Measurements from ENCODE around the gene HMCN1. TPM values are rescaled to one million over a fixed set of nuclear protein-coding genes. Genes with fewer than 3 reads are reported as not detected.
"Not testable (repeated sequence)": the region's sequence is repeated elsewhere in the genome, so short reads cannot be mapped to it uniquely, and the experiment has no call there.

The HMCN1 gene
- total RNA-seq, 1 donor from 2014 or later: 0.22 TPM

GRCh38 chr1:186188004-186188539, 453.9 kb downstream of the HMCN1 start:
- intact Hi-C loops (cut with micrococcal nuclease): no loop called here

- intact Hi-C loops (cut with micrococcal nuclease): no loop called here
Observed at GRCh38 chr1:186188736-186189135, 454.5 kb downstream of the HMCN1 start.

- intact Hi-C loops (cut with micrococcal nuclease): no loop called here
Observed at GRCh38 chr1:186189156-186189555, 455.0 kb downstream of the HMCN1 start.

DNA sequence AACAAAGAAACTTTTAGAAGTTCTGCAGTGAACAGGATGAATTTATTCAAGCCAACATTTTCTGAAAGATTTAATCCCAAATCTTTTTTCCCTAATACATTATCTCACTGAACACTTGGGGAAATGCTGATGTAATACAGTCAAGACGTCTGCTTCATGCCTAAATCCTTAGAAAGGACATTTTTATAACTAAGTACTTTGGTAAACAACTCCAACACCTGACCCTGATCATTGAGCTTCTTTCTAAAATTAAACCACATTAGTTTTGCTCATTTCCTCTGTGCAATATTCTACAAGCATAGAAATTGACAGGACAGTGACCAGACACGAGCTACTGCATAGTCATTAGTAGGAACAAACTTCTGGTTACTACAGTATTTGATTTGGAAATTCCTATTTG, 457.3 kb downstream of the HMCN1 start:
- intact Hi-C loops (cut with micrococcal nuclease): no loop called here

- intact Hi-C loops (cut with micrococcal nuclease): no loop called here
Observed at GRCh38 chr1:186193224-186193623, 459.0 kb downstream of the HMCN1 start.

DNA sequence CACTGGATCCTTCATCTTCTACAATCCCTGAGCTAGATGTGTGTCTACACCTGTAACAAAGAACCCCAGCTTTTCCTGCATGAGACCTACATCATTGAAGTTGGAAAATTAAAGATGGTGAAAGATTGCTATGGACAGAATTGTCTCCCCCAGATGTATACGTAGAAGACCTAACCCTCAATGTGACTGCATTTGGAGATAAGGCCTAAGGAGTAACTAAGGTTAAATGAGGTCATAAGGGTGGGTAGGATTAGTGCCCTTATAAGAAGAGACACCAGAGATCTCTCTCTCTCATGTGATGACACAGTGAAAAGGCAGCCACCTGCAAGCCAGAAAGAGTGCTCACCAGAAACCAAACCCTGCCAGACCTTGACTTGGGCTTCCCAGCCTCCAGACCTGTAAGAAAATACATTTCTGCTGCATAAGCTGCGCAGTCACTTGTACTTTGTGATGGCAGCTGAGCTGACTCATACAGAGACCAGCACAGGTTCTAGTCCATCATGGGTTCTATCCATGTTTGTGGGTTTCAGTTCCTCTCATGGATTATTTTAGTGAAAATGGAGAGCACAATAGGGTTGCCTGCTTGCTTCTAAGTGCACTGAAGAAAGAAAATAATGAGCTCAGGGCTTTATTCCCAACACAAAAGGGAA, 460.0 kb downstream of the HMCN1 start:
- intact Hi-C loops (cut with micrococcal nuclease): no loop called here

GRCh38 chr1:186195377-186195931, 461.3 kb downstream of the HMCN1 start:
- intact Hi-C loops (cut with micrococcal nuclease): no loop called here

DNA sequence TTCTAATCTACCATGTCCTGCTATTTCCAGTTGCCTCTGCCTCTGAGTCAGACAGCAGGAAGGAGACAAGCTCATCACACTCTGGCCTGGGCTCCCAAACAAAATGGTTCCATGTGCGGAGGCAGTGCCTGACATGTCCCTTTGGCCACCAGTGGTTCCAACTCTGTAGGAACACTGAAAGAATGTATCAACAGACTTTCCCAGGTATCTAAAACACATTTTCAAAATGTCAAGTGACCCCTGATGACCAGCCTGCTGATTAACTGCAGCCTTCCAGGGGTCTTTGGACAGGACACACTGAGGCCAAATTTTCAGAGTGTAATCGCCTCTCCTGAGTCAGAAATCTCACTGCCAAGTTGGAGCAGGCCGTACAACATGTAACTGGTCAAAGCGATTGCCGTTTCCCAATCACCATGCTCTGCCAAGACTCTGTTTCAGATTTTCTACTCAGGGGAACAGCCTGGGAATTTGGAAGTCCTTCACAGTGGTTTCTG, 468.1 kb downstream of the HMCN1 start:
- intact Hi-C loops (cut with micrococcal nuclease): no loop called here

- intact Hi-C loops (cut with micrococcal nuclease): no loop called here
Observed at GRCh38 chr1:186202776-186203175, 468.6 kb downstream of the HMCN1 start.

DNA sequence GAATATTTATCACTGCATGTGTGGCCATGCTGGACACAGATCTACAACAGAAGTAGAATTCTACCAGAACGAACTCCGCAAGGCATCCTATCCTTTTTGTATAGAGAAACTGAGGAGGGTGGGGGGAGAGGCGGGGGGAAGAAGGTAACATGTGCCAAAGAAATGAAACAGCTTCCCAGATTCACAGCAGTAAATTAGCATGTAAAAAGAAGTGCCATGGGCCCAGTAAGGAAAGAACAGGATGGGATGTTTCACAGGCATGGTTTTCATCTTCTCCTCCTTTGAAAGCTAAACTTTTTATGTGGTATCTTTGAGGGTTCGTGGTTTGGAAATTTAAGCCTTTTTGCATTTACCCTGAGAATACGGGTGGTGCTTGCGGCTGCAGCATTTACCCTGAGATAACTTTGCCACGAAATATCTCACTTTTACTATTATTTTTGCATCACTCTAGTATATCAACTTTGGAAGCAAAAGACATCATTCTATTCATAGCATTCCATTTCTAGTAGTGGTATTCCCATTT, 471.9 kb downstream of the HMCN1 start:
- intact Hi-C loops (cut with micrococcal nuclease): no loop called here

GRCh38 chr1:186207391-186208085, 473.3 kb downstream of the HMCN1 start:
- intact Hi-C loops (cut with micrococcal nuclease): no loop called here

DNA sequence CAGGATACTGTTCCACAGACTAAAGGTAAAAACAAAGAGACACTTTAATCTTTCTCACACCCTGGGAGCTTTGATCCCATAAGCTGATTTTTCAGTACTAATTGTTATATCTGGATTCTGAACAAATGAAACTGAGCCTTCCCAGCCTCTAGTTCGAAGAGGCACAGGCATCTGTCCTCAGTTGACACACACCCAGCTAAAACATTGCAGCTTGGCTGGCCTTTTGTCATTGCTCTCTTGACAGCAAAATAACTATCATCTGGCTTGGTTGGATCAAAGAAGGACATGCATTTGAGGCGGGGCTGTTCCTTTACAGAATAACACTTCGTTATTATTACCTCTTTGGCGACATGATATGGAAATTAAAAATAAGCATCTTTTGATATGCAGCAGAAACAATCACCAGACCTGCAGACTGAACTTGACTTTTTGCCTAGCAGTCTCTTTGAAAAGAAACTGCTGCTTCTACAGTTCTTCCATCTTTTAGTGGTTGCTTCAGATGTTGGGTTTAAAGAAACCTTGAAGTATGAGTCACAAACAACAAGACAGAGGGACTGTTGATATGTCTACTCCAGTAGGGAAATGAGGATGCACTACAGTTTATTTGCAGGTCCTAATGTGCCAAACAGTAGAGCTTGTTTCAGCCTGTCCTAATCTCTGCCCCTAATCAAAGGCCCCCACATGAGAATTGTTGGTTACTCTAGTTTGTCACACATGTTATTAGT, 474.4 kb downstream of the HMCN1 start:
- intact Hi-C loops (cut with micrococcal nuclease): no loop called here

DNA sequence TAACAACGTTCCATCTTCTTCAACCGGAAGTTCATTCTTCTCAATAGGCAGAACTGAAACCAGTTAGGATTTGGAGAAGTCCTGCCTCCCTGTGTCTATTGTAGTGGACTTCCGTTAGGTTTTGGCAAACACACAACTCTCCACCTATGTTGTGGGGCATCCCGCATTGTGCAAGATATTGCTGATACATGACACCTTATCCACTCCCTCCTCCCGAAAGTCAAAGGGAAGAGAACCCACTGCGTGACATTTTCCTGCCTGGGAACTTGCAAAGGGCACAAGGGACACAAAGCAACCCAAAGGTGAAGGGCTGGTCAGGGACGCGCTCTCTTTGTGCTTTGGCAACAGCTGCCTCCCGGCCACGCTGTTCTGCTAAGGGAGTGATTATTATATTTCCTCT, 476.1 kb downstream of the HMCN1 start:
- intact Hi-C loops (cut with micrococcal nuclease): no loop called here

- intact Hi-C loops (cut with micrococcal nuclease): not testable (repeated sequence)
Observed at GRCh38 chr1:186211583-186211982, 477.4 kb downstream of the HMCN1 start.

- intact Hi-C loops (cut with micrococcal nuclease): loop anchor here (1.0 kb wide), 4 partner anchors 57 to 492 kb away; no protein-coding TSS in a partner anchor
Observed at GRCh38 chr1:186212568-186213224, 478.5 kb downstream of the HMCN1 start.

DNA sequence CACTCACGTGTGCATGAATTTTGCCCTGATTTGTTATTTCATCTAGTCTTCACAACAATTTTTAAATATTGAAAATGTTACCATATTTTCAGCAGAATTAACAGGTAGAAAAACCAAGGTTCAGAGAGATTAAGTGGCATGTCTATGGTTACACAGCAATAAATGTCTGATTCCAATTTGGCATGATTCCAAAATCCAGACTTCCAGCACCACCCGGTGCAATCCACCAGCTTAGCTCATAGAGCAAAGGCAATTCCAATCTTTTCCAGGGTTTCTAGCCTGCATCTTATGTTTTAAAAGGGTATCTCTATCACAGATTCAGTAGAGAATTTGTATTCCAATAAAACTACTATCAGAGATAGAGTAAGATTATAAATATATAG, 479.0 kb downstream of the HMCN1 start:
- intact Hi-C loops (cut with micrococcal nuclease): no loop called here

DNA sequence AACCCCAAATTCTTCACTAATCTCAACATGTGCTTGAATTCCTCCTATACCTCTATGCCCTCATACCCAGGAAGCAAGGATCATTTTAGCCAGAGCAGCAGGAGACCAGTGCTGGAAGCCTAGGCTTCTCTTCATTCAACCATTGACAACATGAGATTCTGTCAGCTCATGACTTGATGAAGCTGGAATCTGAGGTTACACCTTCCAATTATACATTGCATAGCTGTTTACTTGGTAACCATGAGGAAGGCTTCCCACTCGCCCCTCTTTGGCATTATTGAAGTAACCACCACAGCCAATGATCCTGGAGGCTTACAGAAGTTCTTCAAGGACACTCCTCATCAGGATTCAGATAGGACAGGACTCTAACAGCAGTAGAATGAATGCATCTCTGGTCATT, 480.6 kb downstream of the HMCN1 start:
- intact Hi-C loops (cut with micrococcal nuclease): no loop called here

- intact Hi-C loops (cut with micrococcal nuclease): no loop called here
Observed at GRCh38 chr1:186215636-186216035, 481.4 kb downstream of the HMCN1 start.

- intact Hi-C loops (cut with micrococcal nuclease): no loop called here
Observed at GRCh38 chr1:186218654-186219352, 484.6 kb downstream of the HMCN1 start.

GRCh38 chr1:186220067-186220466, 485.9 kb downstream of the HMCN1 start:
- intact Hi-C loops (cut with micrococcal nuclease): no loop called here

Measured in T-helper 1 cell treated with Interleukin-12 subunit alpha and Interleukin-12 subunit beta and Interleukin-4 antibody, amounts not matched to agents 30 ng/mL and 1 ng/mL, for 36 hours (primary cell).